Vagina (tissue), 2 donors: ENCODE data around the gene EVPL. TPM values are rescaled to one million over a fixed set of nuclear protein-coding genes. Genes with fewer than 3 reads are reported as not detected.
A peak's percentile ranks its signal among the peaks of the same experiment; 100 is the strongest.

Source experiments
- DNase-seq, 2 donors: peaks; one replicate each; pipeline ENCODE4 v3.0.0-alpha.2; 2017; ENCODE audit errors: extremely low spot score in 2 of 2
- H3K27ac ChIP-seq: fragments of 200-600 bp; sonication (generic); one replicate; pipeline ENCODE4 v1.5.1; 2019
- H3K27me3 ChIP-seq: fragments of 200-600 bp; sonication (generic); one replicate; pipeline ENCODE4 v1.5.1; 2019
- H3K36me3 ChIP-seq, 2 donors: fragments of 200-600 bp; sonication (generic); one replicate each; pipeline ENCODE4 v1.5.1; 2017 to 2019
- H3K4me1 ChIP-seq: fragments of 200-600 bp; sonication (generic); one replicate; pipeline ENCODE4 v1.5.1; 2019
- H3K4me3 ChIP-seq, 2 donors: fragments of 200-600 bp; sonication (generic); 1 replicate in 1 of 2; 2 replicates in 1 of 2; pipeline ENCODE4 v1.5.1; 2016 to 2019
- H3K9me3 ChIP-seq: fragments of 200-600 bp; sonication (generic); one replicate; pipeline ENCODE4 v1.5.1; 2019
- CTCF ChIP-seq, 3 experiments: fragments of 450-650 bp in 2 of 3; fragments of 200-600 bp in 1 of 3; sonication (generic) in 1 of 3; IDR thresholded peaks; one replicate each; pipeline ENCODE4 v1.5.1; 2017 to 2019; ENCODE audit warnings: antibody characterized with exemption in 3 of 3, mild to moderate bottlenecking in 2 of 3, moderate library complexity in 2 of 3
- POLR2A ChIP-seq, 2 donors: fragments of 450-650 bp; IDR thresholded peaks; one replicate each; pipeline ENCODE4 v1.6.1; 2017; ENCODE audit warnings: antibody characterized with exemption in 2 of 2, mild to moderate bottlenecking in 2 of 2, moderate library complexity in 2 of 2
- POLR2AphosphoS5 ChIP-seq, 2 donors: sonication (generic); formaldehyde crosslinking; IDR thresholded peaks; one replicate each; pipeline ENCODE4 v1.9.0; 2017; ENCODE audit warnings: antibody characterized with exemption in 2 of 2, mild to moderate bottlenecking in 2 of 2, low read depth in 1 of 2; ENCODE audit not compliant: insufficient read depth in 1 of 2
- intact Hi-C: fragments of 100-400 bp; cut with DNase I; formaldehyde crosslinking; loops from one replicate; pipeline ENCODE4 v1.15.1; 2023
- total RNA-seq: library from RNA; depleted of rRNA; stranded (reverse); fragments of >200 nt; gene quantifications from one replicate; pipeline ENCODE4 v1.2.3, GENCODE V29; 2016

EVPL gene
- total RNA-seq, 1 donor from 2014 or later, result 115 TPM

- no peaks in the 10 kb centered on the region for H3K27me3 ChIP-seq
- H3K36me3 ChIP-seq, result peaks cover 0 to 13% of the 10 kb centered on the region in 2 donors
- H3K27ac ChIP-seq, result no peak overlapping the region
- peaks cover 8% of the 10 kb centered on the region for H3K4me1 ChIP-seq
- no peak for TF ChIP-seq POLR2A (IDR thresholded peaks at IDR 0.05)
- no peak for TF ChIP-seq CTCF (IDR thresholded peaks at IDR 0.05)
- no peak for TF ChIP-seq POLR2AphosphoS5 (IDR thresholded peaks at IDR 0.05; ENCODE audit: insufficient read depth in 1 of 2, low read depth in 1 of 2)
- intact Hi-C loops, result no loop called here
- no peak overlapping the region for H3K4me3 ChIP-seq
- no peak for DNase-seq
- no peaks in the 10 kb centered on the region for H3K9me3 ChIP-seq
These were observed 12.2 kb downstream of the EVPL start for GRCh38 chr17:76014925-76015261.

- peaks cover 0 to 16% of the 10 kb centered on the region in 2 donors for H3K36me3 ChIP-seq
- H3K9me3 ChIP-seq, result no peaks in the 10 kb centered on the region
- no peak for DNase-seq
- H3K27me3 ChIP-seq, result no peaks in the 10 kb centered on the region
- intact Hi-C loops, result no loop called here
- no peak overlapping the region for H3K27ac ChIP-seq
- peak; percentile 79 to 88 (median 83) for TF ChIP-seq CTCF (IDR thresholded peaks at IDR 0.05)
- no peak for TF ChIP-seq POLR2A (IDR thresholded peaks at IDR 0.05)
- TF ChIP-seq POLR2AphosphoS5 (IDR thresholded peaks at IDR 0.05; ENCODE audit: insufficient read depth in 1 of 2, low read depth in 1 of 2), result peak in 1 of 2 donors; percentile 24
- H3K4me3 ChIP-seq, result no peak overlapping the region
- peaks cover 8% of the 10 kb centered on the region for H3K4me1 ChIP-seq
These were observed 12.8 kb downstream of the EVPL start for GRCh38 chr17:76014100-76014924.

- no peak for DNase-seq
- intact Hi-C loops, result no loop called here
- H3K4me1 ChIP-seq, result peaks cover 8% of the 10 kb centered on the region
- H3K4me3 ChIP-seq, result no peak overlapping the region
- no peaks in the 10 kb centered on the region for H3K9me3 ChIP-seq
- H3K36me3 ChIP-seq, result peaks cover 0 to 13% of the 10 kb centered on the region in 2 donors
- no peaks in the 10 kb centered on the region for H3K27me3 ChIP-seq
- no peak overlapping the region for H3K27ac ChIP-seq
- TF ChIP-seq POLR2A (IDR thresholded peaks at IDR 0.05) (no peak), POLR2AphosphoS5 (IDR thresholded peaks at IDR 0.05; ENCODE audit: insufficient read depth in 1 of 2, low read depth in 1 of 2) (no peak), CTCF (IDR thresholded peaks at IDR 0.05) (no peak)
These were observed 13.7 kb downstream of the EVPL start for GRCh38 chr17:76013377-76013932.

- no peak overlapping the region for H3K27ac ChIP-seq
- H3K9me3 ChIP-seq, result no peaks in the 10 kb centered on the region
- H3K4me1 ChIP-seq, result peaks cover 8% of the 10 kb centered on the region
- intact Hi-C loops, result no loop called here
- TF ChIP-seq CTCF (IDR thresholded peaks at IDR 0.05) (no peak), POLR2A (IDR thresholded peaks at IDR 0.05) (no peak), POLR2AphosphoS5 (IDR thresholded peaks at IDR 0.05; ENCODE audit: insufficient read depth in 1 of 2, low read depth in 1 of 2) (no peak)
- no peaks in the 10 kb centered on the region for H3K27me3 ChIP-seq
- H3K36me3 ChIP-seq, result peaks cover 0 to 13% of the 10 kb centered on the region in 2 donors
- H3K4me3 ChIP-seq, result no peak overlapping the region
- DNase-seq, result no peak
These were observed 15.2 kb downstream of the EVPL start for GRCh38 chr17:76011951-76012350.
